SK-N-SH treated with all-trans-retinoic acid at 6 μM for 48 hours (cell line): ENCODE results near the gene PHLDA3.
"Not testable (repeated sequence)": the region's sequence is repeated elsewhere in the genome, so short reads cannot be mapped to it uniquely, and the experiment has no call there.

Experiments
- ATAC-seq: fragments of 200-7000 bp; cut with Tn5 transposase; 3 replicates; pipeline ENCODE4 v1.9.1; 2020; ENCODE audit warnings: mild to moderate bottlenecking, moderate library complexity
- ARNTL ChIP-seq: fragments of 450-650 bp; formaldehyde crosslinking; IDR thresholded peaks from 2 replicates; pipeline ENCODE4 v1.5.0; 2020; ENCODE audit warnings: low read depth, mild to moderate bottlenecking, moderate library complexity, borderline replicate concordance
- BACH2 ChIP-seq: fragments of 250-450 bp; sonication (Bioruptor Pico); IDR thresholded peaks from 2 replicates; pipeline ENCODE4 v1.9.0; 2021; ENCODE audit warnings: mild to moderate bottlenecking, borderline replicate concordance
- ESRRG ChIP-seq: fragments of 250-450 bp; sonication (Bioruptor Pico); IDR thresholded peaks from 2 replicates; pipeline ENCODE4 v1.6.1; 2021; ENCODE audit warnings: mild to moderate bottlenecking
- GLIS3 ChIP-seq: fragments of 250-450 bp; sonication (Bioruptor Pico); IDR thresholded peaks from 2 replicates; pipeline ENCODE4 v1.5.0; 2020; ENCODE audit warnings: mild to moderate bottlenecking, moderate library complexity
- OSR1 ChIP-seq: fragments of 250-450 bp; sonication (Bioruptor Pico); IDR thresholded peaks from 2 replicates; pipeline ENCODE4 v1.8.0; 2022; ENCODE audit warnings: moderate library complexity, mild to moderate bottlenecking, inconsistent platforms
- PPARA ChIP-seq: fragments of 250-450 bp; sonication (Bioruptor Pico); IDR thresholded peaks from 2 replicates; pipeline ENCODE4 v1.5.0; 2020; ENCODE audit warnings: mild to moderate bottlenecking, borderline replicate concordance
- RARB ChIP-seq: fragments of 250-450 bp; sonication (Bioruptor Pico); IDR thresholded peaks from 2 replicates; pipeline ENCODE4 v1.8.0; 2021; ENCODE audit warnings: mild to moderate bottlenecking, moderate library complexity
- SNAI2 ChIP-seq: fragments of 250-450 bp; sonication (Bioruptor Pico); IDR thresholded peaks from 2 replicates; pipeline ENCODE4 v1.5.0; 2020; ENCODE audit warnings: mild to moderate bottlenecking, moderate library complexity
- TCF4 ChIP-seq: fragments of 250-450 bp; sonication (Bioruptor Pico); IDR thresholded peaks from 2 replicates; pipeline ENCODE4 v1.8.0; 2021; ENCODE audit warnings: mild to moderate bottlenecking, moderate library complexity, borderline replicate concordance
- TOX ChIP-seq: fragments of 250-450 bp; sonication (Bioruptor Pico); IDR thresholded peaks from 2 replicates; pipeline ENCODE4 v1.8.0; 2021; ENCODE audit warnings: mild to moderate bottlenecking, moderate library complexity, borderline replicate concordance
- ZC3H10 ChIP-seq: fragments of 250-450 bp; sonication (Bioruptor Pico); IDR thresholded peaks from 2 replicates; pipeline ENCODE4 v1.5.1; 2021; ENCODE audit warnings: mild to moderate bottlenecking, moderate library complexity
- ZFP3 ChIP-seq: fragments of 250-450 bp; sonication (Bioruptor Pico); IDR thresholded peaks from 2 replicates; pipeline ENCODE4 v1.5.0; 2020; ENCODE audit warnings: mild to moderate bottlenecking, moderate library complexity
- ZFP30 ChIP-seq: fragments of 450-650 bp; formaldehyde crosslinking; IDR thresholded peaks from 2 replicates; pipeline ENCODE4 v1.5.0; 2022; ENCODE audit warnings: mild to moderate bottlenecking, moderate library complexity
- ZNF565 ChIP-seq: fragments of 450-650 bp; formaldehyde crosslinking; conservative IDR thresholded peaks from 2 replicates; pipeline ENCODE4 v1.5.0; 2020; ENCODE audit warnings: low read depth, mild to moderate bottlenecking, moderate library complexity
- ZNF70 ChIP-seq: fragments of 450-650 bp; formaldehyde crosslinking; IDR thresholded peaks from 2 replicates; pipeline ENCODE4 v1.5.0; 2020; ENCODE audit warnings: mild to moderate bottlenecking, moderate library complexity
- ZNF8 ChIP-seq: fragments of 450-650 bp; formaldehyde crosslinking; IDR thresholded peaks from 2 replicates; pipeline ENCODE4 v1.5.0; 2020; ENCODE audit warnings: mild to moderate bottlenecking, moderate library complexity
- TF ChIP-seq, protein P1 (sequence below): fragments of 250-450 bp; sonication (Bioruptor Pico); IDR thresholded peaks from 2 replicates; pipeline ENCODE4 v1.5.1; 2021; ENCODE audit warnings: mild to moderate bottlenecking, moderate library complexity
- TF ChIP-seq, protein P2 (sequence below): fragments of 250-450 bp; sonication (Bioruptor Pico); IDR thresholded peaks from 2 replicates; pipeline ENCODE4 v1.8.0; 2020; ENCODE audit warnings: mild to moderate bottlenecking, moderate library complexity, borderline replicate concordance
- TF ChIP-seq, protein P3 (sequence below): fragments of 250-450 bp; sonication (Bioruptor Pico); IDR thresholded peaks from 2 replicates; pipeline ENCODE4 v1.5.1; 2020; ENCODE audit warnings: low read depth, mild to moderate bottlenecking, moderate library complexity
- TF ChIP-seq, protein P4 (sequence below): fragments of 250-450 bp; sonication (Bioruptor Pico); IDR thresholded peaks from 2 replicates; pipeline ENCODE4 v1.5.0; 2020; ENCODE audit warnings: mild to moderate bottlenecking, moderate library complexity
- TF ChIP-seq, protein P5 (sequence below): fragments of 250-450 bp; sonication (Bioruptor Pico); IDR thresholded peaks from 2 replicates; pipeline ENCODE4 v1.8.0; 2021; ENCODE audit warnings: low read depth, mild to moderate bottlenecking, moderate library complexity, borderline replicate concordance

PHLDA3 gene

DNA sequence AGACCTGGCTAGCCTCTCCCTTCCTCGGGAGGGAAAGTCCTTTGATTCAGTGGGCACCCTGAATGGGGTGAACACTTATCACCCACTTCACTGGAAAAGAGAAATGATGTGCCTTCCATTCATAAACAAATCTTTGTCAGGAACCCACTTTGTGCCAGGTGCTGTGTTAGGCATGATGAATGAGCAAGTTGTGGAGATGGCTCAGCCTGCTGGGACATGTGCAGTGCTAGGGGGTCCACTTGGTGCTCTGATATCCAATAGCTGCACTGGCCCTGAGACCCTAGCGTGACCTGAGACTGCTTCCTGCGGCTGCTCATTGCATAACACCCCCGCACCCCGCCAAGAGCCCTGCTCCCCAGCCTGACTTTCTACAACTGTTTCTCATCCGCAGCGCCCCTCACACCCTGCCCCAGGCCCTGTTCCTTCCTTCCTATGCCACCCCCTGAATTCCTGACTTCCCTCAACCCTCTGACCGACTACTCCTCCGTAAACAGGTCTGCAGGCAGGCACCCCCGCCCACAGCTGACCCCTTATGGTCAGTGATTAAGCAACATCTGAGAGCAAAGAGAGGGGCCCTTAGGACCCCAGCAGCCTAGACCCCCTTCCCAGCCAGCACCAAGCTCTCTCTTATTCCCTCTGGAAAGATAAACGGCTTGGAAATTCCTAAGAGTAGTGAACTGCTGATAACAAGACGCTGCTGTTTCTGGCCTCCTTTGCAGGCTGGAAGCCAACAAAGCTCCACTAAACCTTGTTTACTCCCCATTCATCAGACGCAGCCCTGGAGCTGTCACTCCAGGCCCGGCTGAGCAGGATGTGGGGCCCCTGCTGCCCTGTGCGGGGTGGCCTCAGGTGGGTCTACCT is 25.0 kb upstream of the PHLDA3 start:
- no peak for ATAC-seq

DNA sequence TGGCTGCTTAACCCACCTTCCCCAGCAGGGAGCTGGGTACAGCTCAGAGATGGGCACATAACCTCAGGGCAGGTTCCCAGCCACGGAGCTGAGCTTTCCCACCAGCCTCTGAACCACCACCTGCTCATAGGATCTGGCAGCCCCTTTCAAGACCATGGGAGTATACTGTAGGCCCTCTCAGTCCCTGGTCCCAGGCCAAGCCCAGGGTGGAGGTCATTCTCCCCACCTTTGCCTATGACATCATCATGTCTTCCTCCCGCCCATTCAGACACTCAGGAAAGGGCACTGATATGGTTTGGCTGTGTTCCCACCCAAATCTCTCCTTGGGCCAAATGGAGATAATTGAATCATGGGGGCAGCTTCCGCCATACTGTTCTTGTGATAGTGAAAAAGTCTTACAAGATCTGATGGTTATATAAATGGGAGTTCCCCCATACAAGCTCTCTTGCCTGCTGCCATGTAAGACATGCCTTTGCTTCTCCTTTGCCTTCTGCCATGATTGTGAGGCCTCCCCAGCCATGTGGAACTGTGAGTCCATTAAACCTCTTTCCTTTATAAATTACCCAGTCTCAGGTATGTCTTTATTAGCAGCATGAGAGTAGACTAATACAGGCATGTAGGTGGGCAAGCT is 24.2 kb upstream of the PHLDA3 start:
- not testable (repeated sequence) for ATAC-seq

More for the DNA sequence above, 25.0 kb upstream of the PHLDA3 start:
- TF ChIP-seq, protein P1, sequence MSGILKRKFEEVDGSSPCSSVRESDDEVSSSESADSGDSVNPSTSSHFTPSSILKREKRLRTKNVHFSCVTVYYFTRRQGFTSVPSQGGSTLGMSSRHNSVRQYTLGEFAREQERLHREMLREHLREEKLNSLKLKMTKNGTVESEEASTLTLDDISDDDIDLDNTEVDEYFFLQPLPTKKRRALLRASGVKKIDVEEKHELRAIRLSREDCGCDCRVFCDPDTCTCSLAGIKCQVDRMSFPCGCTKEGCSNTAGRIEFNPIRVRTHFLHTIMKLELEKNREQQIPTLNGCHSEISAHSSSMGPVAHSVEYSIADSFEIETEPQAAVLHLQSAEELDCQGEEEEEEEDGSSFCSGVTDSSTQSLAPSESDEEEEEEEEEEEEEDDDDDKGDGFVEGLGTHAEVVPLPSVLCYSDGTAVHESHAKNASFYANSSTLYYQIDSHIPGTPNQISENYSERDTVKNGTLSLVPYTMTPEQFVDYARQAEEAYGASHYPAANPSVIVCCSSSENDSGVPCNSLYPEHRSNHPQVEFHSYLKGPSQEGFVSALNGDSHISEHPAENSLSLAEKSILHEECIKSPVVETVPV (CRISPR knock-in tag): no peak
- TF ChIP-seq, protein P2, sequence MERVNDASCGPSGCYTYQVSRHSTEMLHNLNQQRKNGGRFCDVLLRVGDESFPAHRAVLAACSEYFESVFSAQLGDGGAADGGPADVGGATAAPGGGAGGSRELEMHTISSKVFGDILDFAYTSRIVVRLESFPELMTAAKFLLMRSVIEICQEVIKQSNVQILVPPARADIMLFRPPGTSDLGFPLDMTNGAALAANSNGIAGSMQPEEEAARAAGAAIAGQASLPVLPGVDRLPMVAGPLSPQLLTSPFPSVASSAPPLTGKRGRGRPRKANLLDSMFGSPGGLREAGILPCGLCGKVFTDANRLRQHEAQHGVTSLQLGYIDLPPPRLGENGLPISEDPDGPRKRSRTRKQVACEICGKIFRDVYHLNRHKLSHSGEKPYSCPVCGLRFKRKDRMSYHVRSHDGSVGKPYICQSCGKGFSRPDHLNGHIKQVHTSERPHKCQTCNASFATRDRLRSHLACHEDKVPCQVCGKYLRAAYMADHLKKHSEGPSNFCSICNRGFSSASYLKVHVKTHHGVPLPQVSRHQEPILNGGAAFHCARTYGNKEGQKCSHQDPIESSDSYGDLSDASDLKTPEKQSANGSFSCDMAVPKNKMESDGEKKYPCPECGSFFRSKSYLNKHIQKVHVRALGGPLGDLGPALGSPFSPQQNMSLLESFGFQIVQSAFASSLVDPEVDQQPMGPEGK (CRISPR knock-in tag): no peak
- TF ChIP-seq OSR1 (CRISPR knock-in tag) (no peak), ARNTL (CRISPR knock-in tag) (no peak), GLIS3 (CRISPR knock-in tag) (no peak), PPARA (CRISPR knock-in tag) (no peak), ZFP3 (CRISPR knock-in tag) (no peak), BACH2 (CRISPR knock-in tag) (no peak), ZNF70 (CRISPR knock-in tag) (no peak), SNAI2 (CRISPR knock-in tag) (no peak), ZFP30 (CRISPR knock-in tag) (no peak), TOX (CRISPR knock-in tag) (no peak), RARB (no peak)
- TF ChIP-seq, protein P3, sequence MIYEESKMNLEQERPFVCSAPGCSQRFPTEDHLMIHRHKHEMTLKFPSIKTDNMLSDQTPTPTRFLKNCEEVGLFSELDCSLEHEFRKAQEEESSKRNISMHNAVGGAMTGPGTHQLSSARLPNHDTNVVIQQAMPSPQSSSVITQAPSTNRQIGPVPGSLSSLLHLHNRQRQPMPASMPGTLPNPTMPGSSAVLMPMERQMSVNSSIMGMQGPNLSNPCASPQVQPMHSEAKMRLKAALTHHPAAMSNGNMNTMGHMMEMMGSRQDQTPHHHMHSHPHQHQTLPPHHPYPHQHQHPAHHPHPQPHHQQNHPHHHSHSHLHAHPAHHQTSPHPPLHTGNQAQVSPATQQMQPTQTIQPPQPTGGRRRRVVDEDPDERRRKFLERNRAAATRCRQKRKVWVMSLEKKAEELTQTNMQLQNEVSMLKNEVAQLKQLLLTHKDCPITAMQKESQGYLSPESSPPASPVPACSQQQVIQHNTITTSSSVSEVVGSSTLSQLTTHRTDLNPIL (CRISPR knock-in tag): no peak

DNA sequence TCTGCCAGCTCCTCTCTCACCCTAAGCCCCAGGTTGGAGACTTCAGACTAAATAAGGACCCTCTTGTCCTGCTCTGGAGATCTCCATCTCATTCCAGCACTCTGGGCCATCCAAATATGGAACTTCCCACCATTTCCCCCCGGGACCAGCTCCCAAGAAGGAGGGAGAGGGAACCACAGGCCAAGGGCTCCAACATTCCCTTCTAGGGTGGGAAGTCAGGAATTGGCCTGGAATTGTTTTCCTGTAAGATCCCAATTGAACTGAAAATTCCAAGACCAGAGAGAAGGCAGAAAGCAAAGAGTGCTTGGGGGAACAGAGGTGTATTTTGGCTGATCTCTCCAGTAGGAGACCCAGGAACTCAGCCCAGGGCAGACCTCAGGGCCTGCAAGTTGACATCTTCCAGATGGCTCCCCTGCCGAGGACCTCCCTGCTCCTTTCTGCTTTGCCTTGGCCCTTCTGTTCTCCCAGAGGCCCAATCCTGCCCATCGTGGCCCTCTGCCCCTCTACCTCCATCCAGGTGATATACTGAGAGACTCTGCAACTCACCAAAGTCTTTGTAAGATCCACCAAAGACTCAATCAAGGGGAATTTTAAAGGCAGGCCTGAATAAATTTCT is 23.0 kb upstream of the PHLDA3 start:
- ATAC-seq: no peak
- no peak for TF ChIP-seq OSR1 (CRISPR knock-in tag)
- TF ChIP-seq ESRRG (CRISPR knock-in tag): no peak
- TF ChIP-seq, protein P1 (CRISPR knock-in tag): no peak
- TF ChIP-seq, protein P4, sequence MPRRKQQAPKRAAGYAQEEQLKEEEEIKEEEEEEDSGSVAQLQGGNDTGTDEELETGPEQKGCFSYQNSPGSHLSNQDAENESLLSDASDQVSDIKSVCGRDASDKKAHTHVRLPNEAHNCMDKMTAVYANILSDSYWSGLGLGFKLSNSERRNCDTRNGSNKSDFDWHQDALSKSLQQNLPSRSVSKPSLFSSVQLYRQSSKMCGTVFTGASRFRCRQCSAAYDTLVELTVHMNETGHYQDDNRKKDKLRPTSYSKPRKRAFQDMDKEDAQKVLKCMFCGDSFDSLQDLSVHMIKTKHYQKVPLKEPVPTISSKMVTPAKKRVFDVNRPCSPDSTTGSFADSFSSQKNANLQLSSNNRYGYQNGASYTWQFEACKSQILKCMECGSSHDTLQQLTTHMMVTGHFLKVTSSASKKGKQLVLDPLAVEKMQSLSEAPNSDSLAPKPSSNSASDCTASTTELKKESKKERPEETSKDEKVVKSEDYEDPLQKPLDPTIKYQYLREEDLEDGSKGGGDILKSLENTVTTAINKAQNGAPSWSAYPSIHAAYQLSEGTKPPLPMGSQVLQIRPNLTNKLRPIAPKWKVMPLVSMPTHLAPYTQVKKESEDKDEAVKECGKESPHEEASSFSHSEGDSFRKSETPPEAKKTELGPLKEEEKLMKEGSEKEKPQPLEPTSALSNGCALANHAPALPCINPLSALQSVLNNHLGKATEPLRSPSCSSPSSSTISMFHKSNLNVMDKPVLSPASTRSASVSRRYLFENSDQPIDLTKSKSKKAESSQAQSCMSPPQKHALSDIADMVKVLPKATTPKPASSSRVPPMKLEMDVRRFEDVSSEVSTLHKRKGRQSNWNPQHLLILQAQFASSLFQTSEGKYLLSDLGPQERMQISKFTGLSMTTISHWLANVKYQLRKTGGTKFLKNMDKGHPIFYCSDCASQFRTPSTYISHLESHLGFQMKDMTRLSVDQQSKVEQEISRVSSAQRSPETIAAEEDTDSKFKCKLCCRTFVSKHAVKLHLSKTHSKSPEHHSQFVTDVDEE: no peak
- no peak for TF ChIP-seq ZNF70 (CRISPR knock-in tag)
- TF ChIP-seq, protein P5, sequence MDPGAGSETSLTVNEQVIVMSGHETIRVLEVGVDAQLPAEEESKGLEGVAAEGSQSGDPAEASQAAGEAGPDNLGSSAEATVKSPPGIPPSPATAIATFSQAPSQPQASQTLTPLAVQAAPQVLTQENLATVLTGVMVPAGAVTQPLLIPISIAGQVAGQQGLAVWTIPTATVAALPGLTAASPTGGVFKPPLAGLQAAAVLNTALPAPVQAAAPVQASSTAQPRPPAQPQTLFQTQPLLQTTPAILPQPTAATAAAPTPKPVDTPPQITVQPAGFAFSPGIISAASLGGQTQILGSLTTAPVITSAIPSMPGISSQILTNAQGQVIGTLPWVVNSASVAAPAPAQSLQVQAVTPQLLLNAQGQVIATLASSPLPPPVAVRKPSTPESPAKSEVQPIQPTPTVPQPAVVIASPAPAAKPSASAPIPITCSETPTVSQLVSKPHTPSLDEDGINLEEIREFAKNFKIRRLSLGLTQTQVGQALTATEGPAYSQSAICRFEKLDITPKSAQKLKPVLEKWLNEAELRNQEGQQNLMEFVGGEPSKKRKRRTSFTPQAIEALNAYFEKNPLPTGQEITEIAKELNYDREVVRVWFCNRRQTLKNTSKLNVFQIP (CRISPR knock-in tag): no peak
- TF ChIP-seq ZFP3 (CRISPR knock-in tag): no peak
- TF ChIP-seq, protein P2 (CRISPR knock-in tag): no peak
- no peak for TF ChIP-seq TOX (CRISPR knock-in tag)
- no peak for TF ChIP-seq SNAI2 (CRISPR knock-in tag)
- no peak for TF ChIP-seq GLIS3 (CRISPR knock-in tag)
- no peak for TF ChIP-seq ZFP30 (CRISPR knock-in tag)
- TF ChIP-seq TCF4: no peak
- TF ChIP-seq ZNF565 (CRISPR knock-in tag): no peak
- TF ChIP-seq ZNF8 (CRISPR knock-in tag): no peak
- TF ChIP-seq ZC3H10 (CRISPR knock-in tag): no peak
